ENCODE data around the gene DLG1.
"Not testable (repeated sequence)": the region's sequence is repeated elsewhere in the genome, so short reads cannot be mapped to it uniquely, and the experiment has no call there.

DLG1 gene

DNA sequence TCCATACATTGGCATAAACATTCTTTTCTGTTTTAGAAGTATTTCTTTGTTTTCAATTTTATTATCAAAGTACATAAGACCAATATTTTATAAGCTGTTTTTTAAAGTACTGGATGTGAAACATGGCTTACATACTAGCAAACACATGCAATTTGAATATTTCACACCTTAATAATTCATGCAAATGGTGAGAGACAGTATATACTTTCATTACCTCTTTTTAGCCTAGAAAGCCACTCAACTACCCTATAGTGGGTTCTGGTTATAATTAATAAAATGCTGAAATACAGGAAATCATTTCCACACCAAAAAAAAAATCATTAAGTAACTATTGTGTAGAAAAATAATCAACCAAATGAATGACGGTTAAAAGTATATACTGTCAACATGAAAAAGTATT, 230.3 kb downstream of the DLG1 start:
- Histone ChIP-seq H3K9me3 (no peaks in the 10 kb centered on the region), H3K4me3 (ENCODE audit: low read depth in 1 of 2, low read length in 1 of 2) (no peak overlapping the region), H3K27me3 (no peaks in the 10 kb centered on the region), H3K27ac (no peak overlapping the region), H3K4me1 (ENCODE audit: control insufficient read depth in 1 of 2, insufficient read depth in 1 of 2, low read depth in 1 of 2, low read length in 1 of 2) (no peaks in the 10 kb centered on the region), H3K36me3 (peaks cover 12% of the 10 kb centered on the region)
- TF ChIP-seq, protein P1, sequence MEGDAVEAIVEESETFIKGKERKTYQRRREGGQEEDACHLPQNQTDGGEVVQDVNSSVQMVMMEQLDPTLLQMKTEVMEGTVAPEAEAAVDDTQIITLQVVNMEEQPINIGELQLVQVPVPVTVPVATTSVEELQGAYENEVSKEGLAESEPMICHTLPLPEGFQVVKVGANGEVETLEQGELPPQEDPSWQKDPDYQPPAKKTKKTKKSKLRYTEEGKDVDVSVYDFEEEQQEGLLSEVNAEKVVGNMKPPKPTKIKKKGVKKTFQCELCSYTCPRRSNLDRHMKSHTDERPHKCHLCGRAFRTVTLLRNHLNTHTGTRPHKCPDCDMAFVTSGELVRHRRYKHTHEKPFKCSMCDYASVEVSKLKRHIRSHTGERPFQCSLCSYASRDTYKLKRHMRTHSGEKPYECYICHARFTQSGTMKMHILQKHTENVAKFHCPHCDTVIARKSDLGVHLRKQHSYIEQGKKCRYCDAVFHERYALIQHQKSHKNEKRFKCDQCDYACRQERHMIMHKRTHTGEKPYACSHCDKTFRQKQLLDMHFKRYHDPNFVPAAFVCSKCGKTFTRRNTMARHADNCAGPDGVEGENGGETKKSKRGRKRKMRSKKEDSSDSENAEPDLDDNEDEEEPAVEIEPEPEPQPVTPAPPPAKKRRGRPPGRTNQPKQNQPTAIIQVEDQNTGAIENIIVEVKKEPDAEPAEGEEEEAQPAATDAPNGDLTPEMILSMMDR (IDR thresholded peaks at IDR 0.05): no peak

GRCh38 chr3:197064771-197065170, 233.6 kb downstream of the DLG1 start:
- Histone ChIP-seq H3K9me3 (no peaks in the 10 kb centered on the region), H3K27me3 (no peaks in the 10 kb centered on the region), H3K4me1 (ENCODE audit: control insufficient read depth in 1 of 2, insufficient read depth in 1 of 2, low read depth in 1 of 2, low read length in 1 of 2) (no peaks in the 10 kb centered on the region), H3K4me3 (ENCODE audit: low read depth in 1 of 2, low read length in 1 of 2) (no peak overlapping the region), H3K36me3 (peaks cover 22% of the 10 kb centered on the region), H3K27ac (no peak overlapping the region)
- TF ChIP-seq, protein P1 (IDR thresholded peaks at IDR 0.05): no peak

GRCh38 chr3:197062446-197062845, 236.0 kb downstream of the DLG1 start:
- Histone ChIP-seq H3K27ac (no peak overlapping the region), H3K27me3 (no peaks in the 10 kb centered on the region), H3K9me3 (no peaks in the 10 kb centered on the region), H3K4me1 (ENCODE audit: control insufficient read depth in 1 of 2, insufficient read depth in 1 of 2, low read depth in 1 of 2, low read length in 1 of 2) (no peaks in the 10 kb centered on the region), H3K4me3 (ENCODE audit: low read depth in 1 of 2, low read length in 1 of 2) (no peak overlapping the region), H3K36me3 (peaks cover 40% of the 10 kb centered on the region)
- TF ChIP-seq, protein P1 (IDR thresholded peaks at IDR 0.05): no peak

GRCh38 chr3:197051637-197052036, 246.8 kb downstream of the DLG1 start:
- not testable (repeated sequence) for H3K27ac ChIP-seq; H3K9me3 ChIP-seq; H3K4me1 ChIP-seq (ENCODE audit: control insufficient read depth in 1 of 2, insufficient read depth in 1 of 2, low read depth in 1 of 2, low read length in 1 of 2); H3K4me3 ChIP-seq (ENCODE audit: low read depth in 1 of 2, low read length in 1 of 2); H3K27me3 ChIP-seq
- H3K36me3 ChIP-seq: peaks cover 26% of the 10 kb centered on the region

DNA sequence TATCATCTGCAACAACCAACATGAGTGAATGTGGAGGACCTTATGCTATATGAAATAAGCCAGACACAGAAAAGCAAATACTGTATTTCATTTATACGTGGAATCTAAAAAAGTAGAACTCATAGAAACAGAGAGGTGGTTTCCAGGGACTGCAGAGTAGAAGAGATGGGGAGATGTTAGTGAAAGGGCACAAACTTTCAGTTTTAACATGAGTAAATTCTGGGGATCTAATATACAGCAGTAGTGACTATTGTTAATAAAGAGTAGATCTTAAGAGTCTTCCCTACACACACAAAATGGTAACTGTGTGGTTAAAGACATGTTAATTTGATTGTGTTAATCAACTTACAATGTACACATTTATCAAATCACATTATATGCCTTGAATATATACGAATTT, 247.9 kb downstream of the DLG1 start:
- Histone ChIP-seq H3K36me3 (peaks cover 31% of the 10 kb centered on the region), H3K27ac (no peak overlapping the region), H3K27me3 (no peaks in the 10 kb centered on the region), H3K4me1 (ENCODE audit: control insufficient read depth in 1 of 2, insufficient read depth in 1 of 2, low read depth in 1 of 2, low read length in 1 of 2) (no peaks in the 10 kb centered on the region), H3K4me3 (ENCODE audit: low read depth in 1 of 2, low read length in 1 of 2) (no peak overlapping the region), H3K9me3 (no peaks in the 10 kb centered on the region)
- TF ChIP-seq, protein P1 (IDR thresholded peaks at IDR 0.05): no peak

DNA sequence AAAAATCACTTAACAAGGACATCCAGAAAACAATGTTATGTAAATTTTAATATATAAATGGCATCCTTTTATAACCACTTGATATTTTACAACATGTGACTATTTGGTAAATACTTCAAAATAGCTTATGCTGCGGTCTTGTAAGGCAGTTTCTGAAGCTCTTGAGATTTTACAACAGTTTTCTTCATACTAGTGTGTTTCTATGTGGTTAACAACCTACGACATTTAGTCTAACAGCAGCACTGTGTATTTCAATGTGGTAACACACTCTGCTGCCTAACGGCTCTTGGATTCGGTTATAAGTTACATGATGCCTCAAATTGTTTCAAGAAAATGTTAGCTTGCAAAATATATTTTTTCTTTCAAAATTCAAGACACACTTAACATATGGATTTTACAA, 255.9 kb downstream of the DLG1 start:
- Histone ChIP-seq H3K27ac (no peak overlapping the region), H3K9me3 (no peaks in the 10 kb centered on the region), H3K36me3 (peaks cover 21% of the 10 kb centered on the region), H3K4me1 (ENCODE audit: control insufficient read depth in 1 of 2, insufficient read depth in 1 of 2, low read depth in 1 of 2, low read length in 1 of 2) (no peaks in the 10 kb centered on the region), H3K27me3 (no peaks in the 10 kb centered on the region), H3K4me3 (ENCODE audit: low read depth in 1 of 2, low read length in 1 of 2) (no peak overlapping the region)
- TF ChIP-seq, protein P1 (IDR thresholded peaks at IDR 0.05): no peak
